Activated CD4-positive, alpha-beta memory T cell treated with anti-CD3 and anti-CD28 coated beads for 36 hours (primary cell): Measurements from ENCODE around the gene NCKAP5. TPM values are rescaled to one million over a fixed set of nuclear protein-coding genes. Genes with fewer than 3 reads are reported as not detected.

Experiments
- CTCF ChIA-PET: fragments of 350-600 bp; sonication (Branson Sonifier 250); formaldehyde crosslinking; loops from one replicate; lab custom pipeline; 2021; ENCODE audit warnings: antibody characterized with exemption, inconsistent platforms; lab: Charles Lee
- POLR2A ChIA-PET: fragments of 350-600 bp; sonication (Branson Sonifier 250); formaldehyde crosslinking; loops from one replicate; lab custom pipeline; 2021; ENCODE audit warnings: antibody characterized with exemption; lab: Charles Lee
- DNase-seq: peaks from one replicate; pipeline ENCODE4 v3.0.0-alpha.2; 2020
- H3K27ac Mint-ChIP-seq: one replicate; pipeline ENCODE4 v1.8.0; 2021; ENCODE audit warnings: mixed read lengths
- H3K27me3 Mint-ChIP-seq: one replicate; pipeline ENCODE4 v1.8.0; 2021; ENCODE audit warnings: mixed read lengths
- H3K36me3 Mint-ChIP-seq: one replicate; pipeline ENCODE4 v1.8.0; 2021; ENCODE audit warnings: mixed read lengths
- H3K4me1 Mint-ChIP-seq: one replicate; pipeline ENCODE4 v1.8.0; 2021; ENCODE audit warnings: low read depth, mixed read lengths
- H3K4me3 Mint-ChIP-seq: one replicate; pipeline ENCODE4 v1.8.0; 2021; ENCODE audit warnings: mild to moderate bottlenecking, mixed read lengths
- H3K9me3 Mint-ChIP-seq: one replicate; pipeline ENCODE4 v1.8.0; 2021; ENCODE audit warnings: mixed read lengths
- intact Hi-C: fragments of 100-400 bp; cut with micrococcal nuclease; formaldehyde crosslinking; loops from one replicate; pipeline ENCODE4 v1.15.1; 2023
- total RNA-seq, 2 experiments: library from RNA; stranded (reverse); gene quantifications; one replicate each; pipeline ENCODE4 v1.2.3, GENCODE V29; 2021

NCKAP5 gene
- total RNA-seq, 2 experiments from 2014 or later: not detected

- Mint-ChIP-seq H3K27ac (no peak overlapping the region), H3K4me3 (no peak overlapping the region), H3K4me1 (no peaks in the 10 kb centered on the region), H3K9me3 (peaks cover 9% of the 10 kb centered on the region), H3K27me3 (no peaks in the 10 kb centered on the region), H3K36me3 (no peaks in the 10 kb centered on the region)
- no peak for DNase-seq
- intact Hi-C loops: no loop called here
- CTCF ChIA-PET: no interaction called here
- POLR2A ChIA-PET: no interaction called here
These were observed 598.8 kb downstream of the NCKAP5 start for GRCh38 chr2:132969371-132969985.

- H3K27me3 Mint-ChIP-seq: no peaks in the 10 kb centered on the region
- intact Hi-C loops: no loop called here
- no peak for DNase-seq
- ChIA-PET POLR2A (no interaction called here), CTCF (no interaction called here)
- H3K27ac Mint-ChIP-seq: no peak overlapping the region
- H3K4me3 Mint-ChIP-seq: no peak overlapping the region
- H3K9me3 Mint-ChIP-seq: peaks cover 4% of the 10 kb centered on the region
- H3K36me3 Mint-ChIP-seq: no peaks in the 10 kb centered on the region
- no peaks in the 10 kb centered on the region for H3K4me1 Mint-ChIP-seq
These were observed 602.8 kb downstream of the NCKAP5 start for GRCh38 chr2:132965460-132965859.

- CTCF ChIA-PET: no interaction called here
- no peak for DNase-seq
- Mint-ChIP-seq H3K36me3 (no peaks in the 10 kb centered on the region), H3K4me3 (no peak overlapping the region), H3K27ac (no peak overlapping the region), H3K9me3 (peaks cover 7% of the 10 kb centered on the region), H3K4me1 (no peaks in the 10 kb centered on the region), H3K27me3 (no peaks in the 10 kb centered on the region)
- intact Hi-C loops: no loop called here
- POLR2A ChIA-PET: no interaction called here
These were observed 605.1 kb downstream of the NCKAP5 start for GRCh38 chr2:132963161-132963560.

DNA sequence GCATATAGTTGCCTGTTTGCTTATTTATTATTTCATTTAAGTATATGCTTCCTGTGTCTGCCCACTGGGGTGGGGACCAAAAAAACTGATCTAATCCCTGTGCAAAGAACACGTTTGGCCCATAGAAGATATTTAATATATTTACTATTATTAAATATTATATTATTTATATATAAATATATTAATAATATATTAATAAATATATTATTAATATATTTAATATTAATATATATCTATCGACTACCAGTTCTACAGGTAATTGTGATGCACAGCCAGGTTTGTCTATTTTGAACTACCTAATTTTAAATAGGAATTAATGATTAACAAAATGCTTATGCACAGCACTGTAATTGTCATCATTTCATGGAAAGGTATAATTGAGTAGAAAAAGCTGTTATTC lies 609.4 kb downstream of the NCKAP5 start:
- H3K4me1 Mint-ChIP-seq: no peaks in the 10 kb centered on the region
- POLR2A ChIA-PET: no interaction called here

GRCh38 chr2:132955871-132956615 lies 612.2 kb downstream of the NCKAP5 start:
- Mint-ChIP-seq H3K27me3 (no peaks in the 10 kb centered on the region), H3K36me3 (no peaks in the 10 kb centered on the region)

More for the DNA sequence above, 609.4 kb downstream of the NCKAP5 start:
- Mint-ChIP-seq H3K27me3 (no peaks in the 10 kb centered on the region), H3K27ac (no peak overlapping the region), H3K36me3 (no peaks in the 10 kb centered on the region), H3K4me3 (no peak overlapping the region), H3K9me3 (peaks cover 3% of the 10 kb centered on the region)
- CTCF ChIA-PET: no interaction called here
- DNase-seq: no peak
- intact Hi-C loops: no loop called here

GRCh38 chr2:132953771-132954170 lies 614.5 kb downstream of the NCKAP5 start:
- H3K27ac Mint-ChIP-seq: no peak overlapping the region
- CTCF ChIA-PET: no interaction called here
- H3K4me1 Mint-ChIP-seq: no peaks in the 10 kb centered on the region
- no peak for DNase-seq
- H3K4me3 Mint-ChIP-seq: no peak overlapping the region
- intact Hi-C loops: no loop called here
- no peaks in the 10 kb centered on the region for H3K36me3 Mint-ChIP-seq
- no peaks in the 10 kb centered on the region for H3K9me3 Mint-ChIP-seq
- POLR2A ChIA-PET: no interaction called here
- no peaks in the 10 kb centered on the region for H3K27me3 Mint-ChIP-seq

More at GRCh38 chr2:132955871-132956615, 612.2 kb downstream of the NCKAP5 start:
- Mint-ChIP-seq H3K4me1 (no peaks in the 10 kb centered on the region), H3K4me3 (no peak overlapping the region), H3K9me3 (peaks cover 3% of the 10 kb centered on the region), H3K27ac (no peak overlapping the region)
- intact Hi-C loops: no loop called here
- ChIA-PET POLR2A (no interaction called here), CTCF (interaction anchor here (0.6 kb wide), 1 partner anchor 788 kb away, joined by 3 read pairs; no protein-coding TSS in a partner anchor)
- DNase-seq: no peak

DNA sequence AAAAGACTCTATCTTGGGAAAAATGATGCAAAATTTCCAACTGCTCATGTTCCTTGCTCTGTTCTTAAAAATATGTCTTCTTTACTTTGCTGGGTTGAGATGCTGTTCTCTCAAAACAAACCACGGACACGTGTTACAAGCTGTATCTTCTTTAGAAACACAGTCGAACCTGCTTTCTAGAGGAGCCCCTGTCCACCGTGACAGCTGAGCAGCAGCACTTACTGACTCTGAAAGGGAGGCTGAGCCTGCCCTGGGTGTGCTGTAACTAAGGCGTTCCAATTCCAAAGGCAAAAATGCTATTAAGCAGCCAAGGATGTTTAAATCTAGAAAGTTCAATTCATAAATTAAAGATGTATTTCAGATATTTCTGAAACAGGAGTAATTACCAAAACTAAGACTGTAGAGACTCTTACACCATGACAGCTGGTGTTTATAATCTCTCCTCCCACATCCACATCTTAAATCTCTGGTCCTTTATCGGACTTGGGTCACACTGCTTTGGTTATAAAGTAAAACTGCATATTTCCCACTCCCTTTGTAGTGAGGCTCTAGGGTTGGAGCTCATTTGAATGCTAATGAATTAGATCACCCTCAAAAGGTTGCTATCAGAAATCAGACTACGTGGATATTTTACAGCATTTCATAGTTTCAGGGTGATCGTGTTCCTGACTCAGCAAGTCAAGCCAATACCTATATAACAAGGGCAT lies 617.1 kb downstream of the NCKAP5 start:
- Mint-ChIP-seq H3K4me3 (no peak overlapping the region), H3K9me3 (peaks cover under 1% of the 10 kb centered on the region), H3K36me3 (no peaks in the 10 kb centered on the region), H3K27ac (no peak overlapping the region), H3K27me3 (no peaks in the 10 kb centered on the region), H3K4me1 (no peaks in the 10 kb centered on the region)
- intact Hi-C loops: no loop called here
- DNase-seq: no peak
- ChIA-PET POLR2A (no interaction called here), CTCF (no interaction called here)

GRCh38 chr2:132949108-132949507 lies 619.2 kb downstream of the NCKAP5 start:
- Mint-ChIP-seq H3K4me3 (no peak overlapping the region), H3K27me3 (no peaks in the 10 kb centered on the region), H3K9me3 (peaks cover 6% of the 10 kb centered on the region), H3K4me1 (no peaks in the 10 kb centered on the region), H3K27ac (no peak overlapping the region), H3K36me3 (no peaks in the 10 kb centered on the region)
- intact Hi-C loops: no loop called here
- no peak for DNase-seq
- ChIA-PET CTCF (no interaction called here), POLR2A (no interaction called here)

- DNase-seq: no peak
- intact Hi-C loops: no loop called here
- no peaks in the 10 kb centered on the region for H3K4me1 Mint-ChIP-seq
- ChIA-PET POLR2A (no interaction called here), CTCF (no interaction called here)
- H3K4me3 Mint-ChIP-seq: no peak overlapping the region
- peaks cover 11% of the 10 kb centered on the region for H3K9me3 Mint-ChIP-seq
- H3K27ac Mint-ChIP-seq: no peak overlapping the region
- no peaks in the 10 kb centered on the region for H3K36me3 Mint-ChIP-seq
- no peaks in the 10 kb centered on the region for H3K27me3 Mint-ChIP-seq
These were observed 620.1 kb downstream of the NCKAP5 start for GRCh38 chr2:132948211-132948610.

DNA sequence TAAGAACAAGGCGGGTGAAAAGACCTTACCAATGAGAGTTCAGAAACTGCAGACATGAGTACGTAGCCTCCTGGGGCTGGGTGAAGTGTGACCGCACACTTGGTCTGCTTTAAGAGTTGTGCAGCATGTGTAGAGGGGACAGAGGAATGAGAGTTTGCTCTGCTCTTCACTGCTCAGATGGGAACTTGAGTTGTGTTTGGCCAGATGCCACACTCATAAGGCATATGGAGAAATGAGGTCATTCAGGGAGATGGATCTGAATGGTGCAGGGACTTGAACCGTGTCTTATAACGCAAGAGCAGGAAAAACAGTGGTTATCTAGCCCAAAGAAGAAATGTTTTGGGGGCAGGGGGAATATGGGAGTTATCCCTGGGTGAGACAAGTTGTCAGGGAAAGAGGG lies 624.4 kb downstream of the NCKAP5 start:
- Mint-ChIP-seq H3K4me3 (no peak overlapping the region), H3K27me3 (no peaks in the 10 kb centered on the region), H3K4me1 (no peaks in the 10 kb centered on the region), H3K27ac (no peak overlapping the region), H3K9me3 (peaks cover 11% of the 10 kb centered on the region), H3K36me3 (no peaks in the 10 kb centered on the region)
- CTCF ChIA-PET: no interaction called here
- no peak for DNase-seq
- intact Hi-C loops: no loop called here
- POLR2A ChIA-PET: no interaction called here

DNA sequence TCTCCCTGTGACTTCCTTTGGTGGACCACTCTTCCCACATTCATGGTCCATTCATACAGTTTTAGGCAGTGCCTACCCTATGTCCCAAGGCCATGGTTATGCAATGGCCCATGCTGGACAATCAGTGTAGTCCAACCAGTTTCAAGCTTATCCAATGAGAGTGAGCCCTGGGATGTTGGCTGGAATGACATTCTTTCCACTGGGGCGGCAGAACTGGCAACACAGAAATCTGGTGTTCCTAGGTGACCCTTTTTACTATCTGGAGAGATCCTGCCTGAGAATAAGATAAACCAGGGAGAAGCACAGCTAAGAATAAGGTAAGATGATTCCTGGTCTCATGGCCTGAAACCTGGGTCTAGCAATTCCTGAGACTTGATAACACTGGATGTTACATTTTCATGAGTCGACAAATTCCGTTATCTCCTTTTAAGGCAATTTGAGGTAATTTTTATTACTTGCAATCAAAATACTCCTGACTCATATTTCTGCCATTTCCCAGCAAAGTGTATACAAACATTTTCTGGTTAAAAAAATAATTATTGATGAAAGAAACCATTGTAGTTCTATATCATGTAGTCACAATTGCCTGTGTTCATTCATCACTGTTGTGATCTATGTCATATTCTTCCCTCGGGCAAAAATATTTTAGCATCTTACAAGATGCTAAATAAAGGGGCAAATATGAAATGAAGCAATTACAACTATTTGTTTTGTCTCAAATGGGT lies 626.8 kb downstream of the NCKAP5 start:
- Mint-ChIP-seq H3K9me3 (peaks cover 11% of the 10 kb centered on the region), H3K4me1 (no peaks in the 10 kb centered on the region), H3K27ac (no peak overlapping the region), H3K4me3 (no peak overlapping the region), H3K27me3 (no peaks in the 10 kb centered on the region), H3K36me3 (no peaks in the 10 kb centered on the region)
- intact Hi-C loops: no loop called here
- DNase-seq: no peak
- POLR2A ChIA-PET: no interaction called here
- CTCF ChIA-PET: no interaction called here

DNA sequence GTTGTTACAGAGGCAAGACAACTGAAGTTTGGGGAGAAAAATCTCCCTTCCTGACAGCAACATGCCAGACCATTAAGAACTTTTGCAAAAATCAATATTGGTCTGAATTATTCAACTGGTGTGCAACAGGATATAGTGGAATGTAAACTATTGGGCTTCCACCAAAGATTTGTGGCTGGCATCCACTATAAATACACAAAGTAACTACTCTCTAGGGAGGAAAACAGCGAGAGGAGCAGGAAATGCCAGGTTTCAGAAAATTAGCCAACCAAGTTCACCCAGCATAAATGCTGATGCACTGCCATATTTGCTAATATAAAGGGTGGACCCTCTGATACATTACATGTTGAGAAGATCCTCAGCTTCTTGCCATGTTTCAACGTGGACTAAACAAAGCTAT lies 630.6 kb downstream of the NCKAP5 start:
- Mint-ChIP-seq H3K4me3 (no peak overlapping the region), H3K27ac (no peak overlapping the region), H3K36me3 (no peaks in the 10 kb centered on the region), H3K9me3 (no peaks in the 10 kb centered on the region), H3K27me3 (no peaks in the 10 kb centered on the region), H3K4me1 (no peaks in the 10 kb centered on the region)
- ChIA-PET CTCF (no interaction called here), POLR2A (no interaction called here)
- no peak for DNase-seq
- intact Hi-C loops: no loop called here
